NCI-H82 treated with DMSO at 0.1 percent for 48 hours (cell line): ENCODE data around the gene ROBO2.
A peak's percentile ranks its signal among the peaks of the same experiment; 100 is the strongest.
"Not testable (repeated sequence)": the region's sequence is repeated elsewhere in the genome, so short reads cannot be mapped to it uniquely, and the experiment has no call there.

Source experiments
- DNase-seq: peaks from one replicate; lab custom pipeline; 2025; ENCODE audit not compliant: unreplicated experiment; lab: John Stamatoyannopoulos, UW

ROBO2 gene

GRCh38 chr3:77381431-77381830 is 341.5 kb downstream of the ROBO2 start:
- no peak for DNase-seq

DNA sequence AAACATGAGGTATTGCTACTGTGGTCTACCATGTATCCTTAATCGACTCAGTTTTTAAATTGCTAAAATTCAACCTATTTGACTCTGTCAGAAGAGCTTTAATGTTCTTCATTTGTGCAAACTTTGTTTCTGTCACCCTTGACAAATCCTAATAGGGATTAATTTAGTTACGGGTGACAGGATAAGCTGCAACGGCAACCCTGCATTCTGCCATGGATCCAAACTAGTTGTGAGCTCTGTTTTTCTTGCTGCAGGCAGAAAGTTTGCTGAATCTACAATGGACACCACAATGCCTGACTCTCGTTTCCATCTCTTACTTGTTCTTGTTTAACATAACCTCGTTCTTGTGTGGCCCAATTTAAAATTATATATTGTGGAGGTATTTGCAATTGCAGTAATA is 352.3 kb downstream of the ROBO2 start:
- peak; percentile 35 for DNase-seq

DNA sequence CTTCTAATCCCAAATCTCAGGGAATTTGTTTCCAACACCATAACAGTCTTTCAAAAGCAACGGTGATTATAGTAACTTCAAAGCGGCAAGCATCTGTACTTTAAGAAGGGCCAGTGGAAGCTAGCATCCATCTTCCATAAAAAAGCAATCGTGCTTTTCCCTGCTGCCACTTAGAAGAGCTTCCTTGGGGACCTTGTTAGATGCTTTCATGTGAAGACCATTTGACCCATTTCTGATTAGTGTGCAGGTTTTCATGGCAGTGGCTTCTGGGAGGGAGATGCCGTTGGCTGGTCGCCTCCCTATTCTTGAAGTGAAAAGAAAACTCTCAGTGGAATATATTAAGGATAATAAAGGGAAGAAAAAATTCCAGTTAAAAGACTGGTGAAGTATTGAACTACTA is 354.1 kb downstream of the ROBO2 start:
- DNase-seq, result no peak

GRCh38 chr3:77404871-77405270 is 365.0 kb downstream of the ROBO2 start:
- DNase-seq, result no peak

DNA sequence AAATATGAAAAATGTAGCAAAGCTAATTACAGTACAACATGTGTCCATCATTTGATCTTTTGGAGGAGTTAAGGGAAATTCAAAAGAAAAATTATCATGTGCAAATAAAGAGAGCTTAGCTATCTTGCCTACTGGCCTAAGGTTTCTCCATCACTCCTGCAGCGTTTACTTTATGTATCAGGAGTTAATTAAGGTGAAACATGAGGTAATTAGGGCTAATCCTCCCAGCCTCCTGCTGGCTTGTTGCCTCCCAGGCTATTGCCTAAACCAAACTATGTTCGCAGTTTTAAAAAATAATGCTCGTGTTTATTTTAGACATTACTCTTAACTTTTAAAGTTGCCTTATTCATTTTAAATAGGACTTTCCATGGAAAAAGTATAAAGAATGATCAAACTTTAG is 367.5 kb downstream of the ROBO2 start:
- peak; percentile 79 for DNase-seq

DNA sequence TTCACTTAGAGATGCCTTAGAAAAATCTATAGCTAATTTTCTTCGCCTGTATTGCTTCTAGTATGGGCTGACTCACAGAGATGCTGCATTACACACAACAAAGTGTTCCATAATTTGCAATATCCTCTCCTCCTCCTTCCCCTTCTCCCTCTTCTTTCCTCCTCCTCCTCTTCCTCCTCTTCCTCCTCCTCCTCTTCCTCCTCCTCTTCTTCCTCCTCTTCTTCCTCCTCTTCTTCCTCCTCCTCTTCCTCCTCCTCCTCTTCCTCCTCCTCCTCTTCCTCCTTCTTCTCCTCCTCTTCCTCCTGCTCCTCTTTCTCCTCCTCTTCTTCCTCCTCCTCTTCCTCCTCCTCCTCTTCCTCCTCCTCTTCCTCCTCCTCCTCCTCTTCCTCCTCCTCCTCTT is 370.4 kb downstream of the ROBO2 start:
- not testable (repeated sequence) for DNase-seq

DNA sequence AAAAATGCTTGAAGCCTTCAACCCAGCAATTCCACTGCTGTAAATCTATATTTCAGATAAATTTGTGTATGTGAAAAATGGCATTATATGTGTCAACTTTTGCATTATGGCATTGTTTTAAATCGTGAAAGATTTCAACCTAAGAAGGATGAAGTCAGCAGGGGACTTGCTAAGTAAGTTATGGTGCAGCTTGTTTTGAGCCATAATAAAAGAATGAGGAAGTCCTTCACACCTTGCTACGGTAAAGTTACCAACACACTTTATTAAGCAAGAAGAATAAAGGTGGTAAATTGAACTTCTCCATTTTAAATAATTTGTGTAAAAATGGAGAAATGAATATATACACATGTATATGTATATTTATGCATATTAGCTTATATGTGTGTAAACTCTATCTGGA is 371.4 kb downstream of the ROBO2 start:
- no peak for DNase-seq

DNA sequence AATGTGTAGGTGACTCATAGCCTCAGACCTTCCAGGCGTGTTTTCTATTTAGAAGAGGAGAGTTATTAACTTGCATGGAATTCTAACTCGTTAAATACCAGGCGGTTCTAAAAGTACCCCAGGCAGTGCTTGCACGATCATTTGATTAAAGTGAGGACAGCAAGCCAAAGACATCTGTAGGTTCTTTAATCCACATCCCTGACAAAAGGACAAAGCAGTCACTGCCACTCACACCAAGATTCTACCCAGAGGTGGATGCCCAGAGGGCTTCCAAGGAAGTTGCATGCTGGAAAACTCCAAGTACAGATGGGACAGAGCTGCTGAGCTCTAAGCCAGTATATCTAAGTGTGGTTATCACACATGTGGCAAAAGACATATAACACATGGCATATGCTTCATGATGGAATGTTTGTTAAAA is 372.1 kb downstream of the ROBO2 start:
- no peak for DNase-seq

DNA sequence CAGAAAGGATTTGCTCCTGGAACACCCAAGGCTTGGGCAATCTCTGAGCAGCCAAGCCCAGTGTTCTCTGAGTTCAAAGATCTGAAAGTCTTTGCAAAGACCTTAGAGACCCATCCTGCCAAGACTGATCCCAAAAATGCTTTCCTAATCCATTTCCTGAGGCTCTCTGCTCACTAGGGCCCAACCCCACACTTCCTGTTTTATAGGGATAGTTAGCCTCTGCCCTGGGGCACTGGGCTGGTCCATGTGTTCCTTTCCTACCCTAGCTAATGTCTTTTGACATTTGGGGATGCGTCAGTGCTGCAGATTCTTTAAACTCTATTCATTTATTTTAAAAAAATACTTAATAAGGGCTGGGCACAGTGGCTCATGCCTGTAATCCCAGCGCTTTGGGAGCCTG is 372.7 kb downstream of the ROBO2 start:
- DNase-seq, result no peak

DNA sequence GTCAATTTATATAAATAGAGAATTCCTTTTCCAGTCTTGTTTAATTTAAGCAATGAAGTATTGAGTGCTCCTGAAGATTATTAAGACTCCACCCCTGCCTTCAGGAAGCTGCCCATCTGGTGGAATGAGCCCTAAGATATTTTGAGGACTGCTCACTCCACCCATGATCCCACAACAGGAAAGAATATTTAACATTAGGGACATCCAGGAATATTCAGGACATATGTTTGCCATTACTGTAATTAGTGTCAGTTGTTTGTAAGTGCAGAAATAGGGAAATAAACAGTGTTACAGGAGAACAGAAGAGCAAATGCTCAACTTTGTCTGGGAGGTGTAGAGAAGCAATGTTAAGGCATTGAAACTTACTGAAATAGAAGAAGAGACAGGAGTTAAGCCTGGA is 375.0 kb downstream of the ROBO2 start:
- DNase-seq, result no peak

- DNase-seq, result no peak
These were observed 380.4 kb downstream of the ROBO2 start for GRCh38 chr3:77420336-77420735.

- DNase-seq, result no peak
These were observed 382.0 kb downstream of the ROBO2 start for GRCh38 chr3:77421916-77422315.

GRCh38 chr3:77426531-77426930 is 386.6 kb downstream of the ROBO2 start:
- no peak for DNase-seq

DNA sequence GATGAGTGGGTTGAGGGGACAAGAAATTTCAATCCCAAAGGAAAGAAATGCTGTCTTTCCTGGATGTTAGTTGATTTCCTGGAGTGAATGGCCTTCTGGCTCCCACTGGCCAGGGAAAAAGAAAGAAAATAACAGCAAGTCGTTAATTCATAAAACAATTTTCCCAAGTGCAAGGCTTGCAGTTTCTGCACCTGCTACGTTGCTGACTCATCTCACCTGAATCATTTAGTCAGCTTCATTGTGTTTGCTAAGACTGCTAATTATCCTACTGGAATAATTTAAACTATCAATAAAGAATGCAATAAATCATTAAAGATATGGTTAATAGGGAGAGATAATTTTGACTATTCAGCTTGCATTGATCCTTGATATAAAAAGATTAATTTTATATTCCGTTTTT is 387.6 kb downstream of the ROBO2 start:
- DNase-seq, result no peak

DNA sequence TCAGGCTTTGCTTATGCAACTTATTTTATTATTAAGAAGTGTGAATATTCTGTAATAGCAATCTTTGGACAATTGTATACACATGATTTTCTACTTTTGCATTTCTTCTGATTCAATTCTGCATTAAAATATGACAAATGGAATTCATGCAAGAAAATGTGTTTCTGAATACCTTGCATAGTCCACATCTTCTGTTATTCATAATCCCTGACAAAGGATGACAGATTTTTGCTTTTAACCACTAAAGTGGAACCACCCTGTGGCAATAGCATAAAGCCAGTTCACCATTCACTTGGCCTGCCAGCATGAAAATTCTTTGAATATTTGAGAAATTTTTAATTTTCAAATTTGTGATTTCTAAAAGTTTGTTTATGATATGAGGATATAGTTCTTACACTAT is 397.0 kb downstream of the ROBO2 start:
- no peak for DNase-seq

DNA sequence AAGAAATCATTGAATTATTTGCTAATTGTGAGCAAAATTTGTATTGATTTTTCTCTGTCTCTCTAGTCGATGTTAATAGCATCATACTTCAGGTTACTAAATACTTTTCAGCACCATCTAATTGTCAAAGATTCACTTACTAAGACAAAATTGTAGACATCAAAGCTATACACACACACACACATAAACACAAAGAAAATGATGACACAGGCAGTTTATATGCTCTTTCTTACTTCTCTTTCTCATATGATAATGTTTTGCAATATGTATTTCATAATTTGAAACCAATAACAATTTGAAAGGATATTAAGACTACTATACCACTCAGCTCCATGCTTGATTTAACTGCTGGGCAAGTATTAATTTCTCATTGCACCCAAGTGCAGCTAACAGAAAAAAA is 406.2 kb downstream of the ROBO2 start:
- DNase-seq, result no peak

DNA sequence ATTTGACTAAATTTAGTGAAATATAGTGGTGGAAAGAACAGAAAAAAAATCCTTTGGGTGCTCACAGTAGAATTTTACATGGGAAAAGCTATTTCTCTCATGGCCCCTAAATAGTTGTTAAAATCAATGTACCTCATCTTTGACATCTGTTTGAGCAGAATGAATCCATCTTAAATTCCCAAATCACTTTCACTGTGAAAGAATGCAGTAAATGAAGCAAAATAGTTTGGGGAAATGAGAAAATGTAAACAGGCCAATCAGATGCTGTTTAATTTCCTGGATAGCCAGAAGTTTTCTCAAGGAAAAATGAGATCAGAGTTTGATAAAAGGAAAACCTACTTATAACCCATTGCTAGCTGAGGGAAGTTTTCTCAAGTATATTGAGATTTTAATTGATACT is 406.9 kb downstream of the ROBO2 start:
- no peak for DNase-seq

DNA sequence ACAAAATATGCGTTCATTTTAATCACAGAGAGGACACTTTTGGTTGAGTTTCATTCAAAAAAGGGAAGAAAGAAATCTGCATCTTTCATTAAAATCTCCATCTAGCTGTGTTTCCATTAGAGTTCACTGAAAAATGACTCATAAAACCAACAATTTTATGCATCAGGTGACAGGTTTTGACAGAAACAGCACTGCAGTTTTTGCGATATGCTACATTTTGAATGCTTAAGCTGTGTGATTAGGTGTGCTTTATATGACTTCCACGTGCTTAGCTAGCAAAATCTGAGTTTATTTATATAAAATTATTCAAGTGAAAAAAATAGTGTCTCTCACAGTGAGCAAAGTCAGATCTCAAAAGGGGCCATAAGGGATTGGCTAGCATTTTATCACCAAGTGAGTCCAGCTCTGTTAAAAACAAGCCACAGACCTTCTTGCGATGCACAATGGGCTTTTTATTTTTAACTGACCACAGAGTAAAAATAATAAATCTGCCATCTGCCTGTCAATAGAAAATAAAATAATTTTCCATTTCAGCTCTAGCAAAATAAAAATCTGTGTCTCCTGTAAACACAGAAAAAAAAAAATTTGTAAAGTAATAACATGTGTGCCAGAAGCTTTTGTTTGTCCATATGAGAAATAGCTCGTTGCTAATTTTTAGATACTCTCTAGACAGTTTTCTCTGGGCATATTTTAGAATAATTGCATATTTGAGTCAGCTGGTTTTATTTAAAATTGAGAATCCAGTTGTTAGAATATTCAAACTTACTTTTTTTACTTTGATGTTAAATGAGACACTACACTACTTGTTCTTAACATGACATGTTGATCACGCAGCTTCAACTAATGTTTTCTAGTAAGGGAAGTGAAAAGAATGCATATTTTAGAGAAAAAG is 409.8 kb downstream of the ROBO2 start:
- no peak for DNase-seq

DNA sequence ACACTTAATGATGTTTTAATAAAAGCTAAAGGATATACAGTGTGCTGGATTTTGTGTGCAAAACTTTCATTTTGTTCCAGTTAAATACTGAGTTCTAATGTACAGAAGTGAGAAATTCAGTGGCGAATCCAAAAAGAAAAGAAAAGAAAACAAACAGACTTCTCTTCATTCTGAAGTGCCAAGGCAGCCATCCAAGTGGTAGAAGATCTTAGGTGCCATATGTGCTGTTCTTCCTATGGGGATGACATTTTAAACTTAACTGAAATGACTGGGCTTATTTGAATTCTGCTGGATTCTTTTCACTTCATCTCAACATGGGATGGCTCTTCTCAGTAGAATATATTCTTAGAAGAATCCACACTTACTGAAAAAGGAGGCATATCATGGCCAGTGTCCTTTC is 416.5 kb downstream of the ROBO2 start:
- DNase-seq, result no peak

GRCh38 chr3:77456906-77457305 is 417.0 kb downstream of the ROBO2 start:
- no peak for DNase-seq

GRCh38 chr3:77459926-77460325 is 420.0 kb downstream of the ROBO2 start:
- no peak for DNase-seq

DNA sequence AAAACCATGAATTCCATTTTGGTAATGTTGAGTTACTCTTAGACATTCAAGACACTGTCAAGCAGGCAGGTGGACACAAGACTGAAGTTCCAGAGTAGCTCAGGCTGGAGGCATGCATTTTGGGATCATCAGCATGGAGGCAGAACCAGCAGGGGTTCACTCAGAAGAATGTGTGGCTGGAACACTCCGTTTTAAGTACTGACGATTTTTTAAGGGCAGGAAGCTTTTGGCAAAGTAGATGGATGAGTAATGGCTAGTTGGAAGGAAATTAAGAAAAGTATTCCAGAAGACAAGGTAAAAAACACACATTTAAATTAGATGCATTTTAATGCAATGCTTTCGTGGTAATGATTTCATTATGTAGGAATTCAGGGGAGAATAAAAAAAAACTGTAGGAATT is 420.4 kb downstream of the ROBO2 start:
- no peak for DNase-seq

- DNase-seq, result no peak
These were observed 423.1 kb downstream of the ROBO2 start for GRCh38 chr3:77462951-77463350.
